ENCODE results near the gene KIAA1958.

- TF ChIP-seq, protein P1, sequence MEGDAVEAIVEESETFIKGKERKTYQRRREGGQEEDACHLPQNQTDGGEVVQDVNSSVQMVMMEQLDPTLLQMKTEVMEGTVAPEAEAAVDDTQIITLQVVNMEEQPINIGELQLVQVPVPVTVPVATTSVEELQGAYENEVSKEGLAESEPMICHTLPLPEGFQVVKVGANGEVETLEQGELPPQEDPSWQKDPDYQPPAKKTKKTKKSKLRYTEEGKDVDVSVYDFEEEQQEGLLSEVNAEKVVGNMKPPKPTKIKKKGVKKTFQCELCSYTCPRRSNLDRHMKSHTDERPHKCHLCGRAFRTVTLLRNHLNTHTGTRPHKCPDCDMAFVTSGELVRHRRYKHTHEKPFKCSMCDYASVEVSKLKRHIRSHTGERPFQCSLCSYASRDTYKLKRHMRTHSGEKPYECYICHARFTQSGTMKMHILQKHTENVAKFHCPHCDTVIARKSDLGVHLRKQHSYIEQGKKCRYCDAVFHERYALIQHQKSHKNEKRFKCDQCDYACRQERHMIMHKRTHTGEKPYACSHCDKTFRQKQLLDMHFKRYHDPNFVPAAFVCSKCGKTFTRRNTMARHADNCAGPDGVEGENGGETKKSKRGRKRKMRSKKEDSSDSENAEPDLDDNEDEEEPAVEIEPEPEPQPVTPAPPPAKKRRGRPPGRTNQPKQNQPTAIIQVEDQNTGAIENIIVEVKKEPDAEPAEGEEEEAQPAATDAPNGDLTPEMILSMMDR (IDR thresholded peaks at IDR 0.05): no peak
- no peak for TF ChIP-seq POLR2A (IDR thresholded peaks at IDR 0.05)
Measured at GRCh38 chr9:112529316-112529715, 42.7 kb downstream of the KIAA1958 start.

All from esophagus squamous epithelium (tissue), 4 donors.